Neural progenitor cell (in vitro differentiated cells): Measurements from ENCODE around the gene SLC22A16. TPM values are rescaled to one million over a fixed set of nuclear protein-coding genes. Genes with fewer than 3 reads are reported as not detected.

Source experiments
- DNase-seq: peaks from one replicate; pipeline ENCODE4 v3.0.0-alpha.2; 2016; ENCODE audit warnings: low spot score
- H2AFZ ChIP-seq: fragments of 200-600 bp; sonication (generic); replicated peaks from 2 replicates; pipeline ENCODE4 v1.6.1; 2016; ENCODE audit warnings: antibody characterized with exemption
- H3F3A ChIP-seq: fragments of 200-600 bp; sonication (generic); 2 replicates; pipeline ENCODE4 v1.6.1; 2016; ENCODE audit warnings: antibody characterized with exemption, low read depth
- H3K27ac ChIP-seq: fragments of 200-600 bp; sonication (generic); 2 replicates; pipeline ENCODE4 v1.5.1; 2016; ENCODE audit warnings: mild to moderate bottlenecking
- H3K27me3 ChIP-seq: fragments of 200-600 bp; sonication (generic); 2 replicates; pipeline ENCODE4 v1.6.1; 2016; ENCODE audit warnings: mild to moderate bottlenecking, moderate library complexity
- H3K36me3 ChIP-seq: fragments of 200-600 bp; sonication (generic); 2 replicates; pipeline ENCODE4 v1.5.1; 2016
- H3K4me1 ChIP-seq: fragments of 200-600 bp; sonication (generic); 2 replicates; pipeline ENCODE4 v1.6.1; 2016; ENCODE audit warnings: mixed run types
- H3K4me2 ChIP-seq: fragments of 200-600 bp; sonication (generic); 2 replicates; pipeline ENCODE4 v1.6.1; 2016
- H3K4me3 ChIP-seq: fragments of 200-600 bp; sonication (generic); 2 replicates; pipeline ENCODE4 v1.5.1; 2016
- H3K79me2 ChIP-seq: fragments of 200-600 bp; sonication (generic); 2 replicates; pipeline ENCODE4 v1.6.1; 2016; ENCODE audit warnings: low read depth
- H3K9ac ChIP-seq: fragments of 200-600 bp; sonication (generic); 2 replicates; pipeline ENCODE4 v1.6.1; 2016
- H3K9me3 ChIP-seq: fragments of 200-600 bp; sonication (generic); 2 replicates; pipeline ENCODE4 v1.5.1; 2016; ENCODE audit warnings: low read depth
- H4K20me1 ChIP-seq: fragments of 200-600 bp; sonication (generic); 2 replicates; pipeline ENCODE4 v1.6.1; 2016; ENCODE audit warnings: low read depth
- H3K27ac Mint-ChIP-seq: 3 replicates; pipeline ENCODE4 v1.8.0; 2021; ENCODE audit warnings: mixed read lengths
- H3K27me3 Mint-ChIP-seq: 2 replicates; pipeline ENCODE4 v1.8.0; 2022; ENCODE audit warnings: low read depth, mild to moderate bottlenecking, inconsistent platforms, moderate library complexity, mixed read lengths; ENCODE audit not compliant: insufficient read depth
- H3K36me3 Mint-ChIP-seq: 3 replicates; pipeline ENCODE4 v1.8.0; 2021; ENCODE audit warnings: mixed read lengths
- H3K4me1 Mint-ChIP-seq: 3 replicates; pipeline ENCODE4 v1.8.0; 2021; ENCODE audit warnings: mixed read lengths
- H3K4me3 Mint-ChIP-seq: 3 replicates; pipeline ENCODE4 v1.8.0; 2021; ENCODE audit warnings: mild to moderate bottlenecking, moderate library complexity, mixed read lengths
- H3K9me3 Mint-ChIP-seq: 3 replicates; pipeline ENCODE4 v1.8.0; 2020; ENCODE audit warnings: mixed read lengths
- CTCF ChIP-seq: fragments of 200-600 bp; sonication (generic); IDR thresholded peaks from 2 replicates; pipeline ENCODE4 v1.5.1; 2017; ENCODE audit warnings: antibody characterized with exemption, mild to moderate bottlenecking
- EZH2 ChIP-seq: fragments of 200-600 bp; sonication (generic); IDR thresholded peaks from 2 replicates; pipeline ENCODE4 v1.6.1; 2017; ENCODE audit warnings: antibody characterized with exemption, mild to moderate bottlenecking, moderate library complexity
- EZH2phosphoT487 ChIP-seq: fragments of 200-600 bp; sonication (generic); IDR thresholded peaks from 2 replicates; pipeline ENCODE4 v1.6.1; 2017; ENCODE audit warnings: antibody characterized with exemption
- total RNA-seq: library from RNA; depleted of rRNA; stranded (reverse); fragments of >200 nt; gene quantifications from 2 replicates; pipeline ENCODE4 v1.2.3, GENCODE V29; 2015; ENCODE audit warnings: low replicate concordance

SLC22A16 gene
- total RNA-seq, 1 donor from 2014 or later, result not detected

DNA sequence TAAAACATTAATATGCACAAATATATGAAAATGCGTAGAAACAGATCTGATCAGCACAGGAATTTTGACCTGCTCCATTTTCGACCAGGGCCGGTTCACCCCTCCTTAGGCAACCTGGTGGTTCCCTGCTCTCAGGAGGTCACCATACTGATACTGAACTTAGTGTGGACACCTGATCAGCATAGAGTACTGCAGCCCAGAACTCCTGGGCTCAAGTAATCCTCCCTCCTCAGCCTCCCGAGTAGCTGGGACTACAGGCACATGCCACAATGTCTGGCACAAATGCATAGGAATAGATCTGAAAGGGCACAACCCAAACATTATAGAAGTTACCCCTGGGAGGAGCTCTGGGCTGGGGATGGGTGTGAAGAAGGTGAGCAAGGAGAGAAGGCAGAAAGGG lies 36.4 kb downstream of the SLC22A16 start:
- no peaks in the 10 kb centered on the region for H4K20me1 ChIP-seq
- Mint-ChIP-seq H3K27ac (no peak overlapping the region), H3K4me3 (no peak overlapping the region), H3K36me3 (no peaks in the 10 kb centered on the region), H3K27me3 (peaks cover 4% of the 10 kb centered on the region), H3K9me3 (peaks cover 1% of the 10 kb centered on the region), H3K4me1 (no peaks in the 10 kb centered on the region)
- peaks cover 3% of the 10 kb centered on the region for H3K4me1 ChIP-seq
- no peak overlapping the region for H2AFZ ChIP-seq
- no peaks in the 10 kb centered on the region for H3K27me3 ChIP-seq
- TF ChIP-seq CTCF (no peak), EZH2 (no peak), EZH2phosphoT487 (no peak)
- no peak for DNase-seq
- no peaks in the 10 kb centered on the region for H3K79me2 ChIP-seq
- H3K4me3 ChIP-seq, result no peak overlapping the region
- no peak overlapping the region for H3K27ac ChIP-seq
- no peaks in the 10 kb centered on the region for H3K36me3 ChIP-seq
- H3F3A ChIP-seq, result no peaks in the 10 kb centered on the region
- H3K9ac ChIP-seq, result no peak overlapping the region
- H3K9me3 ChIP-seq, result no peaks in the 10 kb centered on the region
- H3K4me2 ChIP-seq, result no peak overlapping the region

DNA sequence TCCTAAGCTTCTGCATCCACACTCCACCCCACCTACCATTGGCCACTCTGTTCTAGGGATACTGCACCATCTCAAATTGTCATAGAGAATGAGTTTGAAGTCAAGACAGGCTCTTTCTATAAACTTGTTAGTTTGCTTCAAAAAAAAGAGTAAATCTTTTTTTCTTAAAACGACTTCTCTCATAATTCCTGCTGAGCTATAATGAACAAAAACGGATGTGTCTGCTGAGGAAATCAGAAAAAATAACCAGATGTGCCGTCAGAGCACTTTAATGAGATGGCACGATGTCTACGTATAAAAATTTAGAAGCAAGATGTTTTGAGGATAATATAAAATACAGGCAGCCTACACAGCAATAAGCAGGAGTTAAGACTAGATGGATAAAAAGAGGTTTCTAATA lies 37.1 kb downstream of the SLC22A16 start:
- no peaks in the 10 kb centered on the region for H3K27me3 ChIP-seq
- no peak for TF ChIP-seq EZH2phosphoT487
- no peak for TF ChIP-seq CTCF
- no peak for TF ChIP-seq EZH2
- no peak overlapping the region for H3K9ac ChIP-seq
- H3K4me3 ChIP-seq, result no peak overlapping the region
- H3K27ac ChIP-seq, result no peak overlapping the region
- no peak for DNase-seq
- H3K79me2 ChIP-seq, result no peaks in the 10 kb centered on the region
- H3F3A ChIP-seq, result no peaks in the 10 kb centered on the region
- H3K27me3 Mint-ChIP-seq, result peaks cover 4% of the 10 kb centered on the region
- no peaks in the 10 kb centered on the region for H3K36me3 Mint-ChIP-seq
- H3K4me3 Mint-ChIP-seq, result no peak overlapping the region
- H4K20me1 ChIP-seq, result no peaks in the 10 kb centered on the region
- no peak overlapping the region for H3K27ac Mint-ChIP-seq
- no peaks in the 10 kb centered on the region for H3K4me1 Mint-ChIP-seq
- no peak overlapping the region for H2AFZ ChIP-seq
- no peaks in the 10 kb centered on the region for H3K4me1 ChIP-seq
- H3K9me3 ChIP-seq, result no peaks in the 10 kb centered on the region
- peaks cover 3% of the 10 kb centered on the region for H3K9me3 Mint-ChIP-seq
- H3K4me2 ChIP-seq, result no peak overlapping the region
- no peaks in the 10 kb centered on the region for H3K36me3 ChIP-seq

- Histone ChIP-seq H3K79me2 (no peaks in the 10 kb centered on the region), H2AFZ (no peak overlapping the region), H3K9ac (no peak overlapping the region), H3K9me3 (no peaks in the 10 kb centered on the region), H3K36me3 (no peaks in the 10 kb centered on the region), H3K27ac (no peak overlapping the region), H3K4me3 (no peak overlapping the region), H3F3A (no peaks in the 10 kb centered on the region), H3K27me3 (no peaks in the 10 kb centered on the region), H4K20me1 (no peaks in the 10 kb centered on the region), H3K4me2 (no peak overlapping the region), H3K4me1 (peaks cover 7% of the 10 kb centered on the region)
- Mint-ChIP-seq H3K36me3 (no peaks in the 10 kb centered on the region), H3K4me1 (peaks cover 2% of the 10 kb centered on the region), H3K27ac (no peak overlapping the region), H3K4me3 (no peak overlapping the region), H3K27me3 (peaks cover 2% of the 10 kb centered on the region), H3K9me3 (peaks cover 3% of the 10 kb centered on the region)
- DNase-seq, result no peak
- TF ChIP-seq CTCF (no peak), EZH2phosphoT487 (no peak), EZH2 (no peak)
These were observed 41.3 kb downstream of the SLC22A16 start for GRCh38 chr6:110434961-110435602.
